ENCODE measurements around the gene NMNAT2.
A peak's percentile ranks its signal among the peaks of the same experiment; 100 is the strongest.
"Not testable (repeated sequence)": the region's sequence is repeated elsewhere in the genome, so short reads cannot be mapped to it uniquely, and the experiment has no call there.

NMNAT2 gene

GRCh38 chr1:183416850-183417771 lies 1.1 kb downstream of the NMNAT2 start:
- DNase-seq (ENCODE audit: low spot score): no peak

- DNase-seq (ENCODE audit: low spot score): no peak
Measured at GRCh38 chr1:183414365-183414764, 3.8 kb downstream of the NMNAT2 start.

- DNase-seq (ENCODE audit: low spot score): no peak
Measured at GRCh38 chr1:183411091-183411490, 7.1 kb downstream of the NMNAT2 start.

DNA sequence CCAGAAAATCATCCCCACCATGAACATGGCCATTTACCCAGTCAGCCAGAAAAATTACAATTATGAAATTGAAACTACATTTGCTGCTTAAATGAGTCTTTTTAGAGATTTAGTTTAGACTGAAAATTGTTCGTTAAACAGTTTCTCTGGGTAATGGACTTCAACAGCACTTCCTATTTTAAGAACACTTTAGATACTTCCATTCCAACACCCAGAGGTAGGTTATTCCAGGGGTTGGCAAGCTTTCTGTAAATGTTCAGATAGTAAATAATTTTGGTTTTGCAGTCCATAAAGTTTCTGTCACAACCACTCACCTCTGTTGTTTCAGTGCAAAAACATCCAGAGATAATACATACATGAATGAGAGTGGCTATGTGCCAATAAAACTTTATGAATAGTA lies 10.2 kb downstream of the NMNAT2 start:
- DNase-seq (ENCODE audit: low spot score): no peak

DNA sequence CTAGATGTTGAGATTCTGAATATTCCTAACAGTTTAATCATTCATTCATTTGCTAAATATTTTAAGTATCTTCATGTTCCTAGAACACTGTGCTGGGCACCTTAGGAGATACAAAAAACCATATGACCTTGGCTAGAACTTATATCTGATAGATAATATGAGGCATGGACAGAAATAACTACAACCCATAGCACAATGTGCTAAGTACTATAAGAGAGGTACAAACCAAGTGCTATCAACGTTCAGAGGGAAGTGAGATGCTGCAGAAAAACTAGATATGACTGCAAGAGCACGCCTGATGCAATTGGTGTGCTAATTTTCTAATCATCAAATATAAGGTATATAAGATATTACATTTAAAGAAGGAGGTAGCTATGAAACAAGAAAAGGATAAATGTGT lies 10.7 kb downstream of the NMNAT2 start:
- DNase-seq (ENCODE audit: low spot score): no peak

DNA sequence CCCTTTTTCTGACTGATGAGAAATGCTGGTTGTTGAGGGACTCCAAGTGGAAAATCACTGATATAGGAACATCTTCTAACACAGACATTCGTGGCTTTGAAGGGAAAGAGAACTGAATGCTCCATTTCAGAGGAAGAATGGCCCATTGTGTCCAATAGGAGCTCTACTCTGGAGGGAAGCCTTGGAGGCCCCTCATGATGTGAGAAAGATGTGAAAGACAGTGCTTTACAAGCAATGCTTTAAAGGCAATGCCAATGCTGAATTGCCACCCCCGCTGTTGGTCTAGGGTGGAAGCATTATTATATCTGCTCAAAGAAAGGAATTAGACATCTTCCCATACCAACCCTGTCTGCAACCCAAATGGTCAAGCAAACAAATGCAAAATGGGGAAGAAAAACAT lies 13.7 kb downstream of the NMNAT2 start:
- no peak for DNase-seq (ENCODE audit: low spot score)

DNA sequence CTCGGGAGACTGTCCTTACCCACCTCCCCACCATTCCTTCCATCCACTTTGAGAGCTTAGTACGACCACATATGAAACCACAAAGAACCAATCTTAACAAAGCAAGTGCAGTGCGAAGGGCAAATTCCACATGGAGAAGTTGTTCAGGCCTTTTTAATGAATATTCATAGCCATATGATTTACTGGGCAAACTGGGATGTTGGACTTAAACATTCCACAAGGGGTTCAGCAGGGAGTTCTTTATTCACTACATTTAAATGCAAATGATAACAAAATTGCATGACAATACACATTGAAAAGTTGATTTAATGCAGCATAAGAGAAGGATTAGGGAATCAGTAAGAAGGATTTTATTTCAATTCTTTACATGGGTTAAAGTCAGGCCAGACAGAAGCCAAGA lies 14.7 kb downstream of the NMNAT2 start:
- no peak for DNase-seq (ENCODE audit: low spot score)

DNA sequence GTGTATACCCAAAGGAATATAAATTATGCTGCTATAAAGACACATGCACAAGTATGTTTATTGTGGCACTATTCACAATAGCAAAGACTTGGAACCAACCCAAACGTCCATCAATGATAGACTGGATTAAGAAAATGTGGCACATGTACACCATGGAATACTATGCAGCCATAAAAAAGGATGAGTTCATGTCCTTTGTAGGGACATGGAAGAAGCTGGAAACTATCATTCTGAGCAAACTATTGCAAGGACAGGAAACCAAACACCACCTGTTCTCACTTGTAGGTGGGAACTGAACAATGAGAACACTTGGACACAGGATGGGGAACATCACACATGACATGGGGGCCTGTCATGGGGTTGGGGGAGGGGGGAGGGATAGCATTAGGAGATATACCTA lies 16.6 kb downstream of the NMNAT2 start:
- not testable (repeated sequence) for DNase-seq (ENCODE audit: low spot score)

GRCh38 chr1:183394435-183394834 lies 23.7 kb downstream of the NMNAT2 start:
- DNase-seq (ENCODE audit: low spot score): no peak

- DNase-seq (ENCODE audit: low spot score): no peak
Measured at GRCh38 chr1:183391863-183392262, 26.3 kb downstream of the NMNAT2 start.

- no peak for DNase-seq (ENCODE audit: low spot score)
Measured at GRCh38 chr1:183390561-183390960, 27.6 kb downstream of the NMNAT2 start.

DNA sequence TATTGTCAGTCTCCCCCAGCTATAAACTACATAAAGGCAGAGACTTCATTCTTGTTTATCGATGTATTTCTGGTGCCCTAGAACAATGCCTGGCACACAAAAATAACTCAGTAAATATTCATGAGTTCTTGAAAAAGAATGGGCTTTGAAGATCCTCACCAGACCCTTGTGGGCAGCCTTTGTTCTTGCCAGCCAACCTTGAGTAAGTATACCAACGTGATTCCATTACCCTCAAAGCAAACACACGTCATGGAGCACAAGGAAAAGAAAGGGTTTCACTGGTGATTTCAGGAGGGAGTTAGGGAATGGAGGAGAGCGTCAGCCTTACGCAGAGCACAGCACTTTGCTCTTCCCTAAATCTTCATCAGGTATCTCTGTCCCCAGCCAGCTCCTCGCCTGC lies 29.4 kb downstream of the NMNAT2 start:
- no peak for DNase-seq (ENCODE audit: low spot score)

DNA sequence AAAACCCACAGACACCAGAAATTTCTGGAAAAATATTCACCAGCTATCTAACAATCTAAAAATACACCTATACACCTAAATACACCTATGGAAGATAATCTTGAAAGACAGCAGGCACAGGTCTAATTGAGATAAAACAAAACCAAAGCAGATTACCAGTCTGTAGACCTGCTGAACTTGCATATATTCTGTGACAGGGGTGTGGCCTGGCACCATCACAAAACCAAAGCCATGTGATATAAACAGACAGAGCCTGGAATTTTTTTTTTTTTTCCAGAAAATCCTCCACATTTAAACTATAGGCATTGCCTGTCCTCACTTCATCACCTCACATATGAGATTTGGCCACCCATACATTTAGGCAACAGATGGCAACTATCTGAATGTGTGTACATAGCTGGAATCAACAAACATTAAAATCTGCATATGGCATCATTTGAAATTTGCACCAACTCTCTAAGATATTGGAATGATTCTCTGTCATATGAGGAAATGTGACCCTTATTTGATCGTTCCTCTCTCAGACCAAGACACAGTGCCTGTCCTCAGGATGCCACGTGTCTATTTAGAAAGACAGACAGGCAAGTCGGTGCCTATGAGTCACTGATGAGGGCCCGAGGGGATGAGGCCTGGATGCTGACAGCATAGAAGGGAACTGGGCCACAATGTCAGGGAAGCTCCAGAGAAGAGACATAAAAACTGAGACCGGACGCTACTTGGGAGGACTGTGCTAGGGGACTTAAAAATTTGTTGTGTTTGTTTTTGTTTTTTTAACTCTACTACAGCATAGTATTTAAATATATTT lies 32.6 kb downstream of the NMNAT2 start:
- no peak for DNase-seq (ENCODE audit: low spot score)

DNA sequence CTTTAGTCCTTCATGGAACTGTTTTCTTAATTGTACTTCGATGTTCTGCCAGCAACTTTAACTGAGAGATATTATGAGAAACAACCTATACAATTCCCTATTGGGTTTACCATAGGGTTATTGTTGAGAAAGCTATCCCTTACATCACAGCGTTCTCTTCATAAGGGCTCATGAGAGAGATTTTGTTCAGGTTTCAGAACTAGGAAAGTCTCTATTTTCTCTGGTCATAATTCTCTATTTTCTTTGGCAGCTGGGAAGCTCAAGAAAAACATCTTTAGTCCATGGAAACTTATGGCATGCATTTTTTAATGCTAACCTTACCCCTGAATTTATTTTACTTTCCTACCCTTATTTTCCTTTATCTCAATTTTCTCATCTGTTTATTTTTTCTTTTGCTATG lies 38.2 kb downstream of the NMNAT2 start:
- no peak for DNase-seq (ENCODE audit: low spot score)

GRCh38 chr1:183375381-183375780 lies 42.8 kb downstream of the NMNAT2 start:
- DNase-seq (ENCODE audit: low spot score): no peak

DNA sequence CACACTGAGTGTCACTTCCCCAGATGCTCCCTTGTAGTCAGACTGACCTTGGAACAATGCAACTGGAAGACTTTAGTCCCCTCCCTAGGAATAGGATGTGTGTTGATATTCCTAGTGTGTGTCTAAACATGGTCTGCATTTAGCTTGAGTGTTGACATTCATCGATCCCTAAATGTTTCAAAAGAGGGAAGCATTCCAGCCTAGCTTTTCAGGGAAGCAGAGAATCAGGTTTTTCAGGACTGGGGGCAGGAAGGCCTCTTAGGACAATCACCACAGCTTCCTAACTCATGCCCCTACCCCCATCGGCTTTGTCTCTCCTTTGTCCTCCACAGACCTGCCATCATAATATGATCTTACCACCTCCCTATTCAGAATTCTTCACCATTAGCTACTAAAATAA lies 43.4 kb downstream of the NMNAT2 start:
- DNase-seq (ENCODE audit: low spot score): no peak

- no peak for DNase-seq (ENCODE audit: low spot score)
Measured at GRCh38 chr1:183372586-183373230, 45.5 kb downstream of the NMNAT2 start.

- DNase-seq (ENCODE audit: low spot score): peak; percentile 47
Measured at GRCh38 chr1:183370399-183371058, 47.7 kb downstream of the NMNAT2 start.

GRCh38 chr1:183368213-183369108 lies 49.7 kb downstream of the NMNAT2 start:
- no peak for DNase-seq (ENCODE audit: low spot score)

GRCh38 chr1:183366116-183366515 lies 52.1 kb downstream of the NMNAT2 start:
- no peak for DNase-seq (ENCODE audit: low spot score)

DNA sequence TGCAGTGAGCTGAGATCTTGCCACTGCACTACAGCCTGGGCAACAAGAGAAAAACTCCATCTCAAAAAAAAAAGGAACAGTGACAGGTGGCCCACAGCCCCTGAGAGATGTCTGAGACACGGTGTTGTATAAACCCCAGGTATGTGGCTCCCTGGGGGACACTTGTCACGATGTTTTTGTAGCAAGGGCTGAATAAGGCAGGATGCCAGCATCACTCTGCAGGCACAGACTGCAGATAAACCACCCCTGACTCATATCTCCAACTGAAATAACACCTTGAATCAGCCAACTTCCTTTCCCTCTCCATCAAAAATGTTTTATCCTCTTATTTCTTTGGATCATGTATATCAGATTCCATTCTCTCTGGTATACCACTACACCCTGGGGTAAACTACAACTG lies 52.5 kb downstream of the NMNAT2 start:
- no peak for DNase-seq (ENCODE audit: low spot score)
